ENCODE results near the gene GADD45A.

DNA sequence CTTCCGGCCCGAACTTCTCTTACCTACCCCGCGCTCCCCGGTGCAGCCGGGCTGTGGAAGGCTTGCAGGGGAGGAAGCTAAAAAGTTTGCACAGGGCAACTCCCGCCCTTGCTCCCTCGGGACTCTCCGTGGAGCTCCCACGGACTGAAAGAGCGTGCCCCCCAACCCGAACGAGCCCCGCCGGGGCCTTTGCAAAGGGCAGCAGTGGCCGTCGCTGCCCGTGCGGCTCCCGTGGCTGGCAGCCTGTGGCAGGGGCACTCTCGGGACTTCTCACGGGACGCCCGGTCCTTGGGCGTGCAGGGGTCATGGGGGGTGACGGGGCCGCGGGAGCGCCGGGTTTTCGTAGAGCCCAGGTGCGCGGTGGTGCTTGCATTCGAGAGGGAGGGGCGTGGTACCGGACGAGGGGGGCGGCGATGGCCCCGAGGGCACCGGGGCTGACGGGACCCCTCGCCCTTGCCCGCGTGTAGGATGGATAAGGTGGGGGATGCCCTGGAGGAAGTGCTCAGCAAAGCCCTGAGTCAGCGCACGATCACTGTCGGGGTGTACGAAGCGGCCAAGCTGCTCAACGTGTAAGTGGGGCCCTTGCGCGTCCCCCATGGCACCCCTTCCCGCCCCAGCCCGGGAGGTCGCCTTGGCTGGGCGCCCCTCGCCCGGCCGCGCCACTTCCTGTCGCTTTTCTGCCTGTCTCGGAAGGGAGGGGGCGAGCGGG lies 711 bp downstream of the GADD45A start:
- TF ChIP-seq, protein P1, sequence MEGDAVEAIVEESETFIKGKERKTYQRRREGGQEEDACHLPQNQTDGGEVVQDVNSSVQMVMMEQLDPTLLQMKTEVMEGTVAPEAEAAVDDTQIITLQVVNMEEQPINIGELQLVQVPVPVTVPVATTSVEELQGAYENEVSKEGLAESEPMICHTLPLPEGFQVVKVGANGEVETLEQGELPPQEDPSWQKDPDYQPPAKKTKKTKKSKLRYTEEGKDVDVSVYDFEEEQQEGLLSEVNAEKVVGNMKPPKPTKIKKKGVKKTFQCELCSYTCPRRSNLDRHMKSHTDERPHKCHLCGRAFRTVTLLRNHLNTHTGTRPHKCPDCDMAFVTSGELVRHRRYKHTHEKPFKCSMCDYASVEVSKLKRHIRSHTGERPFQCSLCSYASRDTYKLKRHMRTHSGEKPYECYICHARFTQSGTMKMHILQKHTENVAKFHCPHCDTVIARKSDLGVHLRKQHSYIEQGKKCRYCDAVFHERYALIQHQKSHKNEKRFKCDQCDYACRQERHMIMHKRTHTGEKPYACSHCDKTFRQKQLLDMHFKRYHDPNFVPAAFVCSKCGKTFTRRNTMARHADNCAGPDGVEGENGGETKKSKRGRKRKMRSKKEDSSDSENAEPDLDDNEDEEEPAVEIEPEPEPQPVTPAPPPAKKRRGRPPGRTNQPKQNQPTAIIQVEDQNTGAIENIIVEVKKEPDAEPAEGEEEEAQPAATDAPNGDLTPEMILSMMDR (IDR thresholded peaks at IDR 0.05): no peak
- TF ChIP-seq NPAS2 (CRISPR knock-in tag; IDR thresholded peaks at IDR 0.05; ENCODE audit: borderline replicate concordance) (no peak), ZFP36 (IDR thresholded peaks at IDR 0.05; ENCODE audit: borderline replicate concordance, partially characterized antibody) (no peak), JUNB (IDR thresholded peaks at IDR 0.05) (no peak), POLR2A (IDR thresholded peaks at IDR 0.05; ENCODE audit: low read length) (no peak), CHD2 (IDR thresholded peaks at IDR 0.05; ENCODE audit: low read length, partially characterized antibody) (no peak), SMC3 (IDR thresholded peaks at IDR 0.05) (no peak), EHMT2 (IDR thresholded peaks at IDR 0.05; ENCODE audit: low read depth) (no peak), BHLHE40 (IDR thresholded peaks at IDR 0.05; ENCODE audit: low read depth, low read length) (no peak), RFX5 (IDR thresholded peaks at IDR 0.05) (no peak)
- TF ChIP-seq, protein P2, sequence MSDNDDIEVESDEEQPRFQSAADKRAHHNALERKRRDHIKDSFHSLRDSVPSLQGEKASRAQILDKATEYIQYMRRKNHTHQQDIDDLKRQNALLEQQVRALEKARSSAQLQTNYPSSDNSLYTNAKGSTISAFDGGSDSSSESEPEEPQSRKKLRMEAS (IDR thresholded peaks at IDR 0.05): no peak; the same call in 1 of the 2 replicates
- TF ChIP-seq, protein P3, sequence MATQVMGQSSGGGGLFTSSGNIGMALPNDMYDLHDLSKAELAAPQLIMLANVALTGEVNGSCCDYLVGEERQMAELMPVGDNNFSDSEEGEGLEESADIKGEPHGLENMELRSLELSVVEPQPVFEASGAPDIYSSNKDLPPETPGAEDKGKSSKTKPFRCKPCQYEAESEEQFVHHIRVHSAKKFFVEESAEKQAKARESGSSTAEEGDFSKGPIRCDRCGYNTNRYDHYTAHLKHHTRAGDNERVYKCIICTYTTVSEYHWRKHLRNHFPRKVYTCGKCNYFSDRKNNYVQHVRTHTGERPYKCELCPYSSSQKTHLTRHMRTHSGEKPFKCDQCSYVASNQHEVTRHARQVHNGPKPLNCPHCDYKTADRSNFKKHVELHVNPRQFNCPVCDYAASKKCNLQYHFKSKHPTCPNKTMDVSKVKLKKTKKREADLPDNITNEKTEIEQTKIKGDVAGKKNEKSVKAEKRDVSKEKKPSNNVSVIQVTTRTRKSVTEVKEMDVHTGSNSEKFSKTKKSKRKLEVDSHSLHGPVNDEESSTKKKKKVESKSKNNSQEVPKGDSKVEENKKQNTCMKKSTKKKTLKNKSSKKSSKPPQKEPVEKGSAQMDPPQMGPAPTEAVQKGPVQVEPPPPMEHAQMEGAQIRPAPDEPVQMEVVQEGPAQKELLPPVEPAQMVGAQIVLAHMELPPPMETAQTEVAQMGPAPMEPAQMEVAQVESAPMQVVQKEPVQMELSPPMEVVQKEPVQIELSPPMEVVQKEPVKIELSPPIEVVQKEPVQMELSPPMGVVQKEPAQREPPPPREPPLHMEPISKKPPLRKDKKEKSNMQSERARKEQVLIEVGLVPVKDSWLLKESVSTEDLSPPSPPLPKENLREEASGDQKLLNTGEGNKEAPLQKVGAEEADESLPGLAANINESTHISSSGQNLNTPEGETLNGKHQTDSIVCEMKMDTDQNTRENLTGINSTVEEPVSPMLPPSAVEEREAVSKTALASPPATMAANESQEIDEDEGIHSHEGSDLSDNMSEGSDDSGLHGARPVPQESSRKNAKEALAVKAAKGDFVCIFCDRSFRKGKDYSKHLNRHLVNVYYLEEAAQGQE (IDR thresholded peaks at IDR 0.05): no peak

All from A549 (cell line).